Ramos (cell line): Measurements from ENCODE around the gene FCAR.
"Not testable (repeated sequence)": the region's sequence is repeated elsewhere in the genome, so short reads cannot be mapped to it uniquely, and the experiment has no call there.

Source experiments
- in situ Hi-C: fragments of 300-500 bp; cut with MboI; formaldehyde crosslinking; loops from one replicate; pipeline ENCODE4 v1.14.3; 2022; ENCODE audit warnings: low sequenced_read_pairs; ENCODE audit not compliant: unreplicated experiment

FCAR gene

GRCh38 chr19:54873990-54874389, at the start of gene FCAR:
TSS of gene FCAR (plus strand) at chr19:54874235. CDS start at chr19:54874290, 55 bp downstream.
- in situ Hi-C loops = no loop called here

DNA sequence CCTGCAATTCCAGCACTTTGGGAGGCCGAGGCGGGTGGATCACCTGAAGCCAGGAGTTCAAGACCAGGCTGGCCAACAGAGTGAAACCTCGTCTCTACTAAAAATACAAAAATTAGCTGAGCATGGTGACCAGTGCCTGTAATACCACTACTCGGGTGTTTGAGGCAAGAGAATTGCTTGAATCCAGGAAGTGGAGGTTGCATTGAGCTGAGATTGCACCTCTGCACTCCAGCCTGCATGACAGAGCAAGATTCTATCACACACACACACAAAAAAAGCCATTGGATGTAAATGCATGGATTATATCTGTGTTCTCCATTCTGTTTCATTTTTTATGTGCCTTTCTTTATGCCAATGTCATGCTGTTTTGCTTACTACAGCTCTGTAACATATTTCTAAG, 49.6 kb upstream of the FCAR start:
- in situ Hi-C loops = not testable (repeated sequence)

GRCh38 chr19:54825326-54825725, 48.7 kb upstream of the FCAR start:
- in situ Hi-C loops = not testable (repeated sequence)

DNA sequence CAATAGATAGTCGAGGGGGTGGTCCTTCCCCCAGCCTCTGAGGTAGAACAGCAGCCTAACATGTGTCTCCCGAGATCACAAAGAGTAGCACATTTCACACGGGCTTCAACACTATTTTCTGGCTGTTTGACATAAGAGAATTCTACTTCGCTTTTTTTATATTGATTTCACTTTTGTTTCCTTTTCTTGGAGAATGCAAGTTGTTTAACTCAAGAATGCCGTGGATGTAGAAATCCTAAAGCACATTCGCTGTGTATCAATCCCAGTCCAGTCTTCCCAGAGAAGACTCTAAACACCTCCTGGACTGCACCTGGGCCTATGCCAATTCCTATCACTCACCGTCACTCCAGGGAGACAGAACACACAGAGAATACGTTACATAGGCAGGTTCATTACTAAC, 46.0 kb upstream of the FCAR start:
- in situ Hi-C loops = not testable (repeated sequence)

DNA sequence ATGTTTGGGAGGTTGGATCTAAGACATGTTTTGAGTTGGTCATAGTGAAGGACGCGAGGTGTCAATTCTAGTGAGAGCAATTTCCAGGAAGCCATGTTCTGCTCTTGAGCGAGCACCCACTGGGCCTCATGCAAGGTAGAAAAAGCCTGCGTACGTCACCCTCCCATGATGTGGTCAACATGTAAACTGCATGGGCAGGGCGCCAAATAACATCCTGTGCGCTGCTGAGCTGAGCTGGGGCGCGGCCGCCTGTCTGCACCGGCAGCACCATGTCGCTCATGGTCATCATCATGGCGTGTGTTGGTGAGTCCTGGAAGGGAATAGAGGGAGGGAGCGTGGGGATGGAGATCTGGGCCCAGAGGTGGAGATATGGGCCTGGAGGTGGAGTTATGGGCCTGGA, 41.5 kb upstream of the FCAR start, which contains the start of gene KIR2DS4:
Gene KIR2DS4, plus strand, starts transcription at position 181 of the 400 bp plus-strand sequence.
- in situ Hi-C loops = not testable (repeated sequence)

DNA sequence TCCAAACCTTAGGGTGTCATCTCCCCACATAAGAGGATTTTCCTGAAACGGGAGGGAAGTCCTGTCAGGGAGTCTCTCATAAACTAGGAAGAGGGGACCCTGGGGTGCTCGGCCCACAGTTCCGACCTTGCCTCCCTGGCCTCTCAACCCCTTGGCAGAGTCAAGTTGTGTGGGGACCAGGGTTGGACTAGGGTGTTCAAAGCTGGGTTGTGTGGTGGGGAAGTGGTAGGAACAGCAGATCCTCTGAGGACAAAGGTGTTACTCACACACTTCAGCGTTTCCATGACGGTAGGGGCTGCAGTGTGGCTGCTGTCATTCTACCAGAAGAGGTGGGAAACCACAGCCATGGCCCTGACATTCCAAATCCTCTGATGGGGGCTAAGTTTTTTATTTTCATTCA, 38.9 kb upstream of the FCAR start:
- in situ Hi-C loops = not testable (repeated sequence)

DNA sequence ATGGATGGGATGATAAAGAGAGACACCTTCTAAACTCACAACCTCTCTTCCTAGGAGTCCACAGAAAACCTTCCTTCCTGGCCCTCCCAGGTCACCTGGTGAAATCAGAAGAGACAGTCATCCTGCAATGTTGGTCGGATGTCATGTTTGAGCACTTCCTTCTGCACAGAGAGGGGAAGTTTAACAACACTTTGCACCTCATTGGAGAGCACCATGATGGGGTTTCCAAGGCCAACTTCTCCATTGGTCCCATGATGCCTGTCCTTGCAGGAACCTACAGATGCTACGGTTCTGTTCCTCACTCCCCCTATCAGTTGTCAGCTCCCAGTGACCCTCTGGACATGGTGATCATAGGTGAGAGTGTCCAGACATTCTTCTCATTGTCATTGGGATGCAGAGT, 36.5 kb upstream of the FCAR start:
- in situ Hi-C loops = not testable (repeated sequence)

GRCh38 chr19:54843171-54843570, 30.9 kb upstream of the FCAR start:
- in situ Hi-C loops = not testable (repeated sequence)

DNA sequence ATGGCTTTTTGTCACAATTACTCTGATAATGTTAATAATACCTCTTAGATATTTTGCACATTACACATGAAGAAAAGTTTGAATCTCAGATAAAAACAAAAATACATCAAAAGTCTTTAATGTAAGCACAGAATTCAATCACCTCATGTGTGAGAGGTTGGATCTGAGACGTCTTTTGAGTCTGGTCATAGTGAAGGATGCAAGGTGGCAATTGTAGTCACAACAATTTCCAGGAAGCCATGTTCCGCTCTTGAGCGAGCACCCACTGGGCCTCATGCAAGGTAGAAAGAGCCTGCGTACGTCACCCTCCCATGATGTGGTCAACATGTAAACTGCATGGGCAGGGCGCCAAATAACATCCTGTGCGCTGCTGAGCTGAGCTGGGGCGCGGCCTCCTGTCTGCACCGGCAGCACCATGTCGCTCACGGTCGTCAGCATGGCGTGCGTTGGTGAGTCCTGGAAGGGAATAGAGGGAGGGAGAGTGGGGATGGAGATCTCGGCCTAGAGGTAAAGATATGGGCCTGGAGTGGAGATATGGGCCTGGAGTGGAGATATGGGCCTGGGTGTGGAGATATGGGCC, 23.9 kb upstream of the FCAR start, which contains the start of gene KIR3DL2:
Gene KIR3DL2, plus strand, starts transcription at position 383 of the 580 bp plus-strand sequence. Its CDS starts 33 bp downstream, at position 416.
- in situ Hi-C loops = not testable (repeated sequence)

DNA sequence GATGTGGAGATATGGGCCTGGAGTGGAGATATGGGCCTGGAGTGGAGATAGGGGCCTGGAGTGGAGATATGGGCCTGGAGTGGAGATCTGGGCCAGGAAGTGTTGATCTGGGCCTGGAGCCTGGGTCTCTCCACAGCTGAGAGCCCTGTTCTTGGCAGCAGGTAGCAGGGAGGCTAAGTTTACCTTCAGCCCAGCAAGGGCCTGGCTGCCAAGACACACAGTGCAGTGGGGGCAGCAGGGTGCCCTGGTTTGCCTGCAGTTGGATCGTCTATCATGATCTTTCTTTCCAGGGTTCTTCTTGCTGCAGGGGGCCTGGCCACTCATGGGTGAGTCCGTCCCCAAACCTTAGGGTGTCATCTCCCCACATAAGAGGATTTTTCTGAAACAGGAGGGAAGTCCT, 23.1 kb upstream of the FCAR start:
- in situ Hi-C loops = no loop called here

- in situ Hi-C loops = no loop called here
Measured at GRCh38 chr19:54851353-54851752, 22.7 kb upstream of the FCAR start.

GRCh38 chr19:54855241-54855640, 18.8 kb upstream of the FCAR start:
- in situ Hi-C loops = not testable (repeated sequence)

DNA sequence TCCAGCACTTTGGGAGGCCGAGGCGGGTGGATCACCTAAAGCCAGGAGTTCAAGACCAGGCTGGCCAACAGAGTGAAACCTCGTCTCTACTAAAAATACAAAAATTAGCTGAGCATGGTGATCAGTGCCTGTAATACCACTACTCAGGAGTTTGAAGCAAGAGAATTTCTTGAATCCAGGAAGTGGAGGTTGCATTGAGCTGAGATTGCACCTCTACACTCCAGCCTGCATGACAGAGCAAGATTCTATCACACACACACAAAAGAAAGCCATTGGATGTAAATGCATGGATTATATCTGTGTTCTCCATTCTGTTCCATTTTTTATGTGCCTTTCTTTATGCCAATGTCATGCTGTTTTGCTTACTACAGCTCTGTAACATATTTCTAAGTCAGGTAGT, 15.6 kb upstream of the FCAR start:
- in situ Hi-C loops = not testable (repeated sequence)

DNA sequence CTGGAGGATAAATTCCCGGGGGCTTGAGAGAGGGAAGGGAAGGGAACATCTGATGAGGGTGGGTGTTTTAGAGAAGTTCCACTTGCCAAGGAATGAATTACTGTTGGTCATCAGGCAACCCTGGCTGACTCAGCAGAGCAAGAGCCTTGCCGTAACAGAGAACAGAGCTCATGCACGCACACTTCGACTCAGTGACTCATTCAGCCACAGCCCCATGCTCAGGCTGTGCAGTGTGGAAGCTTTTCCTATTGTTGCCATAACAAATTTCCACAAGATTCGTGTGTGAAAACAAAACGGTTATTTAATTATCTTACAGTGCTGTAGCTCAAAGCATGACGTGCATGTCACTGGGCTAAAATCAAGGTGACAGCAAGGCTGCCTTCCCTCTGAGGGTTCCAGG, 14.6 kb upstream of the FCAR start:
- in situ Hi-C loops = not testable (repeated sequence)

- in situ Hi-C loops = not testable (repeated sequence)
Measured at GRCh38 chr19:54863459-54863858, 10.6 kb upstream of the FCAR start.

DNA sequence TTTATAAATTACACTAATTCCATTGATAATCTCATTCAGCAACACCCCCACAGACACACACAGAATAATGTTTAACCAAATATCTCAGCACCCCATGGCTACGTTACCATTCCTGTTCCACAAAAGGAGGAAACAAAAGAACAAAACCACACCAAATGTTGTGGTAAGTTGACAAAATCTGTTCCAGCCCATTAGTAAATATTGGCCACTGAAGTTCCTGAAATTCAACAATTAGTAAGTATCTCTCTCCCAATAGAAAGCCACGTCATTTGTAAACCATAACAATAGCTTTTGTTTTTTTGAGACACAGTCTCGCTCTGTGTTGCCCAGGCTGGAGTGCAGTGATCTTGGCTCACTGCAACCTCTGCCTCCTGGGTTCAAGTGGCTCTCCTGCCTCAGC, 2.3 kb upstream of the FCAR start:
- in situ Hi-C loops = no loop called here

DNA sequence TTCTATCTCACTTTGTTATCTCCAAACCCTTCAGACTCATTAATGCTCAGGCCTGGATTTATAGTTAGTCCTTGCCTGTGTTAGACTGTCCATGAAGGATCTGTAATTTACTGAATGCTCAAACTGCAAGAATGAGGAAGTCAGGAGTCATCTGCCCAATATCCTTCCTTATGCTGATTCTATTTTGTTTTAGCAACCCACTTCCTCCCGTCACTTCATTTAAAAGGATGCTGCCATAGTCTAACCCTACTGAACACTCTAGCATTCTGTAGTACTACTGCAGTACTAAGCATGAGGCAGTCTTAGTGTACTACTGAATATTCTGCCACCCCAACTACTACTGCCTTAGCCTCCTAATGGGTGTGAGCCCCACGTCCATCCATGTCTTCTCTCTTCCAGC, 1.5 kb downstream of the FCAR start:
- in situ Hi-C loops = no loop called here

GRCh38 chr19:54877471-54877870, 3.4 kb downstream of the FCAR start:
- in situ Hi-C loops = no loop called here

GRCh38 chr19:54881884-54882283, 7.8 kb downstream of the FCAR start:
- in situ Hi-C loops = loop anchor here (10.0 kb wide), 1 partner anchor 253 kb away; no protein-coding TSS in a partner anchor

DNA sequence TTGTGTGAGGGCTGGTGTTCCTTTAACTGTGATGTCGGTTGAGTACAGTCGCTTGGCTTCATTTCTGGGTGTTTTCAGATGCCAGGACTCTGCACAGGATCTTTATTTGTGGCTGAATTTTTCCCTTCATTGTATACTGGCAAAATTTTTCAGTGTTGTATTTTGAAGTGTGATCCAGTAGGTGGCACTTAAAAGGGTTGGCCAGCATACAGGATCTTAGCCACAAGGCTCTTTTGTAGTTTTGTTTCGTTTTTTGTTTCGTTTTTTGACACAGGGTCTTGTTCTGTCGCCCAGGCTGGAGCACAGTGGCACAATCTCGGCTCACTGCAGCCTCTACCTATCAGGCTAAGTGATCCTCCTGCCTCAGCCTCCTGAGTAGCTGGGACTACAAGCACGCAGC, 8.7 kb downstream of the FCAR start:
- in situ Hi-C loops = loop anchor here (10.0 kb wide), 1 partner anchor 252 kb away; no protein-coding TSS in a partner anchor

DNA sequence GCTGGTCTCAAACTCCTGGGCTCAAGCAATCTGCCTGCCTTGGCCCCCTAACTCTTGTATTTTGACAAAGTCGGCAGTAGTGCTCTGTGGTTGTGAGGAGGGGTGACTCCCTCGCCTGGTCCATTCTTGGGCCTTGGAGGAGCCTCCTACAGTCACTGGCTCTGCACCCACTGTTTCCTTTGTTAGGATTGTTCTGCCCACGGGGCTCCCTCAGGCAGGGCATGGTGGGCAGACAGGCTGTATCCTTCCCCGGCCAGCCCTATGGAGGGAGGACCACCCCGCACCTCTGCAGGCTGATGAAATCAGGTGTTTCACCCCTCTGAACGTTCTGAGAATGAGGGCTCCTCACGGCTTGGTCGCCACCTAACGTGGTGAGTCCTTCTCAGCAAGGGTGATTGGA, 9.2 kb downstream of the FCAR start:
- in situ Hi-C loops = loop anchor here (10.0 kb wide), 1 partner anchor 252 kb away; no protein-coding TSS in a partner anchor

GRCh38 chr19:54888239-54888638, 14.2 kb downstream of the FCAR start:
- in situ Hi-C loops = loop anchor here (10.0 kb wide), 1 partner anchor 247 kb away; no protein-coding TSS in a partner anchor
